ENCODE results near the gene CCP110. TPM values are rescaled to one million over a fixed set of nuclear protein-coding genes. Genes with fewer than 3 reads are reported as not detected.

The CCP110 gene
- polyA plus RNA-seq, 4 donors = 2.0 to 16.7 (median 4.0) TPM

- FAIRE-seq = no peak
These were observed 21.2 kb upstream of the CCP110 start for GRCh38 chr16:19502395-19503131.

DNA sequence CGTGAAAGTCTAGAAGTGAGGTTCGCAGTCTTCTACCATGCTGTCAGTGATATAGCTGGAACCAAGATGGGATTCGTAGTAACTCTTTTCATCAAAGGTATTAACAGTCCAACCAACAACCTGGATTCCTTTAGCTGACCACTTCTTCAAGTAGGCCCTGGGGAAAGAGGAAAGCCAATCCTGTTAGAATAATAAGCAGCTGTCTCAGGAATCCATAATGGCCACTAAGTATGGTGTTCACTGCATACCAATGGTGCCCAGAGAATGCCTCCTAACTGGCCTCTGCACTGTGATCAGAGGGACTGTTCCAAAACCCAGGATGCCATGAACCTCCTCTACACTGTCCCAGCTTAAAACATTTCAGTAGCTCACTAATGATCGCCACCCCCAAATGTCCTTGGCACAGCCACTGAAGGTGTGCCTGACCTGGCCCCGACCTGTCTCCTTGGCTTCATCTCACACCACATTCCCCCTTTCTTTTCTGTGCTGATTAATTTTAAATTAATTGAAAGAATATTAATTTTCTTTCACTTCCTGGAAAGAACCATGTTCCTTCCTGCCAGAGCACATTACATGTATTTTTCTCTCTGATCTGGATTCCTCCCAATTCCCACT lies 20.2 kb upstream of the CCP110 start:
- Histone ChIP-seq H3K36me3 (ENCODE audit: control insufficient read depth in 3 of 3, insufficient read depth in 2 of 3, low read depth in 1 of 3, low read length in 3 of 3) (peaks cover 10 to 50% (median 16%) of the 10 kb centered on the region in 3 donors), H3K27ac (ENCODE audit: low read depth in 1 of 3, low read length in 2 of 3) (no peak overlapping the region), H3K9me3 (ENCODE audit: control insufficient read depth in 2 of 2, insufficient read depth in 1 of 2, low read depth in 1 of 2, low read length in 1 of 2) (no peaks in the 10 kb centered on the region), H3K4me1 (ENCODE audit: control insufficient read depth in 3 of 3, insufficient read depth in 2 of 3, low read depth in 1 of 3, low read length in 2 of 3) (no peaks in the 10 kb centered on the region), H3K4me3 (ENCODE audit: low read depth in 1 of 3, low read length in 3 of 3) (no peak overlapping the region), H3K27me3 (ENCODE audit: control insufficient read depth in 3 of 3, insufficient read depth in 3 of 3, low read length in 3 of 3) (no peaks in the 10 kb centered on the region)
- no peak for DNase-seq
- no peak for FAIRE-seq
- 91 to 95% (median 94%) methylated on average over 5 of the region's 5 CpGs for WGBS, 3 donors

More at GRCh38 chr16:19502395-19503131, 21.2 kb upstream of the CCP110 start:
- no peak overlapping the region for H3K27ac ChIP-seq (ENCODE audit: low read depth in 1 of 3, low read length in 2 of 3)
- no peaks in the 10 kb centered on the region for H3K9me3 ChIP-seq (ENCODE audit: control insufficient read depth in 2 of 2, insufficient read depth in 1 of 2, low read depth in 1 of 2, low read length in 1 of 2)
- no peaks in the 10 kb centered on the region for H3K27me3 ChIP-seq (ENCODE audit: control insufficient read depth in 3 of 3, insufficient read depth in 3 of 3, low read length in 3 of 3)
- WGBS, 3 donors = 87 to 94% (median 93%) methylated on average over 3 of the region's 3 CpGs
- H3K4me1 ChIP-seq (ENCODE audit: control insufficient read depth in 3 of 3, insufficient read depth in 2 of 3, low read depth in 1 of 3, low read length in 2 of 3) = no peaks in the 10 kb centered on the region
- H3K4me3 ChIP-seq (ENCODE audit: low read depth in 1 of 3, low read length in 3 of 3) = no peak overlapping the region
- H3K36me3 ChIP-seq (ENCODE audit: control insufficient read depth in 3 of 3, insufficient read depth in 2 of 3, low read depth in 1 of 3, low read length in 3 of 3) = peaks cover 12 to 55% (median 18%) of the 10 kb centered on the region in 3 donors
- peak; percentile 75 to 85 for DNase-seq

GRCh38 chr16:19505600-19506303 lies 18.0 kb upstream of the CCP110 start:
- 78 to 85% (median 81%) methylated on average over 5 of the region's 5 CpGs for WGBS, 3 donors
- H3K27me3 ChIP-seq (ENCODE audit: control insufficient read depth in 3 of 3, insufficient read depth in 3 of 3, low read length in 3 of 3) = no peaks in the 10 kb centered on the region
- peaks cover 3 to 39% (median 16%) of the 10 kb centered on the region in 3 donors for H3K36me3 ChIP-seq (ENCODE audit: control insufficient read depth in 3 of 3, insufficient read depth in 2 of 3, low read depth in 1 of 3, low read length in 3 of 3)
- no peak for DNase-seq
- no peak overlapping the region for H3K27ac ChIP-seq (ENCODE audit: low read depth in 1 of 3, low read length in 2 of 3)
- no peaks in the 10 kb centered on the region for H3K4me1 ChIP-seq (ENCODE audit: control insufficient read depth in 3 of 3, insufficient read depth in 2 of 3, low read depth in 1 of 3, low read length in 2 of 3)
- FAIRE-seq = no peak
- no peaks in the 10 kb centered on the region for H3K9me3 ChIP-seq (ENCODE audit: control insufficient read depth in 2 of 2, insufficient read depth in 1 of 2, low read depth in 1 of 2, low read length in 1 of 2)
- H3K4me3 ChIP-seq (ENCODE audit: low read depth in 1 of 3, low read length in 3 of 3) = no peak overlapping the region

- Histone ChIP-seq H3K4me1 (ENCODE audit: control insufficient read depth in 3 of 3, insufficient read depth in 2 of 3, low read depth in 1 of 3, low read length in 2 of 3) (no peaks in the 10 kb centered on the region), H3K27ac (ENCODE audit: low read depth in 1 of 3, low read length in 2 of 3) (no peak overlapping the region), H3K27me3 (ENCODE audit: control insufficient read depth in 3 of 3, insufficient read depth in 3 of 3, low read length in 3 of 3) (no peaks in the 10 kb centered on the region), H3K4me3 (ENCODE audit: low read depth in 1 of 3, low read length in 3 of 3) (no peak overlapping the region), H3K9me3 (ENCODE audit: control insufficient read depth in 2 of 2, insufficient read depth in 1 of 2, low read depth in 1 of 2, low read length in 1 of 2) (no peaks in the 10 kb centered on the region), H3K36me3 (ENCODE audit: control insufficient read depth in 3 of 3, insufficient read depth in 2 of 3, low read depth in 1 of 3, low read length in 3 of 3) (peaks cover 3 to 31% (median 14%) of the 10 kb centered on the region in 3 donors)
- DNase-seq (no peak), FAIRE-seq (no peak)
- 85 to 98% (median 97%) methylated on average over 4 of the region's 4 CpGs for WGBS, 3 donors
These were observed 16.8 kb upstream of the CCP110 start for GRCh38 chr16:19506965-19507364.

DNA sequence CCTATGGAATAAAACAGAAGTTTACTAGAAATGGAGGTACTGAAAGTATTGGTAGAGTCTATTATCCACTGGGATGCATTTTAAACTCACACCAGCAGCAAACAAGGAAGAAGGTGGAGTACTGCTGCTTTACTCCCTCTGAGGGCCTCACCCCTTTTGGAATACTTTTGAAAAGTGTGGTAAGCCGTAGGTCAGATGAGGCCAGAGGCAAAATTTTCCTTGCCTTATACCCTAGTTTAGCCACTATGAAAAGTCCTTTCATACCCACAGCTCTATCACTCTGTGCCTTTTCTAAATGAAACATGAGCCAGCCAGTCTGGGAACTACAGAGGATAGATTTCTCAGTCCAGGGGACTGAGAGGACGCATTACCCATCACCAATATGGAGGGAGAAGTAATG lies 15.9 kb upstream of the CCP110 start:
- Histone ChIP-seq H3K4me1 (ENCODE audit: control insufficient read depth in 3 of 3, insufficient read depth in 2 of 3, low read depth in 1 of 3, low read length in 2 of 3) (no peaks in the 10 kb centered on the region), H3K36me3 (ENCODE audit: control insufficient read depth in 3 of 3, insufficient read depth in 2 of 3, low read depth in 1 of 3, low read length in 3 of 3) (peaks cover 3 to 24% (median 14%) of the 10 kb centered on the region in 3 donors), H3K27ac (ENCODE audit: low read depth in 1 of 3, low read length in 2 of 3) (no peak overlapping the region), H3K4me3 (ENCODE audit: low read depth in 1 of 3, low read length in 3 of 3) (no peak overlapping the region), H3K9me3 (ENCODE audit: control insufficient read depth in 2 of 2, insufficient read depth in 1 of 2, low read depth in 1 of 2, low read length in 1 of 2) (no peaks in the 10 kb centered on the region), H3K27me3 (ENCODE audit: control insufficient read depth in 3 of 3, insufficient read depth in 3 of 3, low read length in 3 of 3) (no peaks in the 10 kb centered on the region)
- 87 to 95% (median 94%) methylated on average over 2 of the region's 2 CpGs for whole genome bisulfite sequencing, 3 donors
- FAIRE-seq (no peak), DNase-seq (no peak)

DNA sequence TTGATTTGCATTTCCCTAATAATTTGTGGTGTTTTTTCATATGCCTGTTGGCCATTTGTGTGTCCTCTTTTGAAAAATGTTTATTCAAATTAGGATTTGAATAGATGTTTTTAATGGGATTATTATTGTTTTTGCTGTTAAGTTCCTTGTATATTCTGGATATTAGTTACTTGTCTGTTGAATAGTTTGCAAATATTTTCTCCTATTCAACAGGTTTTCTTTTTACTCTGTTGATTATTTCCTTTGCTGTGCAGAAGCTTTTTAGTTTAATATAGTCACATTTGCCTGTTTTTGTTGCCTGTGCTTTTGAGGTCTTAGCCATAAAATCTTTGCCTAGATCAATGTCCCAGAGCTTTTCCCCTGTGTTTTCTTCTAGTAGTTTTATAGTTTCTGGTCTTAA lies 11.4 kb upstream of the CCP110 start:
- Histone ChIP-seq H3K4me3 (ENCODE audit: low read depth in 1 of 3, low read length in 3 of 3) (no peak overlapping the region), H3K36me3 (ENCODE audit: control insufficient read depth in 3 of 3, insufficient read depth in 2 of 3, low read depth in 1 of 3, low read length in 3 of 3) (peaks cover 0 to 8% (median 4%) of the 10 kb centered on the region in 3 donors), H3K27me3 (ENCODE audit: control insufficient read depth in 3 of 3, insufficient read depth in 3 of 3, low read length in 3 of 3) (no peaks in the 10 kb centered on the region), H3K4me1 (ENCODE audit: control insufficient read depth in 3 of 3, insufficient read depth in 2 of 3, low read depth in 1 of 3, low read length in 2 of 3) (peaks cover 0 to 30% (median 6%) of the 10 kb centered on the region in 3 donors), H3K27ac (ENCODE audit: low read depth in 1 of 3, low read length in 2 of 3) (no peak overlapping the region), H3K9me3 (ENCODE audit: control insufficient read depth in 2 of 2, insufficient read depth in 1 of 2, low read depth in 1 of 2, low read length in 1 of 2) (no peaks in the 10 kb centered on the region)
- DNase-seq (no peak), FAIRE-seq (no peak)

- H3K4me3 ChIP-seq (ENCODE audit: low read depth in 1 of 3, low read length in 3 of 3) = no peak overlapping the region
- H3K4me1 ChIP-seq (ENCODE audit: control insufficient read depth in 3 of 3, insufficient read depth in 2 of 3, low read depth in 1 of 3, low read length in 2 of 3) = peaks cover 0 to 30% (median 6%) of the 10 kb centered on the region in 3 donors
- no peaks in the 10 kb centered on the region for H3K27me3 ChIP-seq (ENCODE audit: control insufficient read depth in 3 of 3, insufficient read depth in 3 of 3, low read length in 3 of 3)
- H3K36me3 ChIP-seq (ENCODE audit: control insufficient read depth in 3 of 3, insufficient read depth in 2 of 3, low read depth in 1 of 3, low read length in 3 of 3) = peaks cover 0 to 8% (median 4%) of the 10 kb centered on the region in 3 donors
- 11 to 47% (median 40%) methylated on average over 4 of the region's 4 CpGs for WGBS, 3 donors
- FAIRE-seq (peak; percentile 93), DNase-seq (peak; percentile 79 to 92)
- H3K9me3 ChIP-seq (ENCODE audit: control insufficient read depth in 2 of 2, insufficient read depth in 1 of 2, low read depth in 1 of 2, low read length in 1 of 2) = no peaks in the 10 kb centered on the region
- peak overlapping the region in 1 of 3 donors; percentile 68 for H3K27ac ChIP-seq (ENCODE audit: low read depth in 1 of 3, low read length in 2 of 3)
These were observed 10.2 kb upstream of the CCP110 start for GRCh38 chr16:19513377-19514053.

GRCh38 chr16:19515757-19516156 lies 8.0 kb upstream of the CCP110 start:
- H3K36me3 ChIP-seq (ENCODE audit: control insufficient read depth in 3 of 3, insufficient read depth in 2 of 3, low read depth in 1 of 3, low read length in 3 of 3) = peaks cover 0 to 14% (median 3%) of the 10 kb centered on the region in 3 donors
- H3K4me3 ChIP-seq (ENCODE audit: low read depth in 1 of 3, low read length in 3 of 3) = no peak overlapping the region
- H3K4me1 ChIP-seq (ENCODE audit: control insufficient read depth in 3 of 3, insufficient read depth in 2 of 3, low read depth in 1 of 3, low read length in 2 of 3) = peaks cover 6 to 42% (median 12%) of the 10 kb centered on the region in 3 donors
- H3K27ac ChIP-seq (ENCODE audit: low read depth in 1 of 3, low read length in 2 of 3) = peak overlapping the region in 2 of 3 donors; percentile 55 to 85
- no peaks in the 10 kb centered on the region for H3K9me3 ChIP-seq (ENCODE audit: control insufficient read depth in 2 of 2, insufficient read depth in 1 of 2, low read depth in 1 of 2, low read length in 1 of 2)
- FAIRE-seq = no peak
- H3K27me3 ChIP-seq (ENCODE audit: control insufficient read depth in 3 of 3, insufficient read depth in 3 of 3, low read length in 3 of 3) = no peaks in the 10 kb centered on the region
- DNase-seq = peak; percentile 61 to 82
- 25 to 55% (median 51%) methylated on average over 2 of the region's 2 CpGs for WGBS, 3 donors
